Measurements from ENCODE around the gene CNTN4. TPM values are rescaled to one million over a fixed set of nuclear protein-coding genes. Genes with fewer than 3 reads are reported as not detected.

Gene CNTN4
- total and polyA plus RNA-seq, 2 experiments from 2014 or later, result 0.91 to 4.0 TPM

DNA sequence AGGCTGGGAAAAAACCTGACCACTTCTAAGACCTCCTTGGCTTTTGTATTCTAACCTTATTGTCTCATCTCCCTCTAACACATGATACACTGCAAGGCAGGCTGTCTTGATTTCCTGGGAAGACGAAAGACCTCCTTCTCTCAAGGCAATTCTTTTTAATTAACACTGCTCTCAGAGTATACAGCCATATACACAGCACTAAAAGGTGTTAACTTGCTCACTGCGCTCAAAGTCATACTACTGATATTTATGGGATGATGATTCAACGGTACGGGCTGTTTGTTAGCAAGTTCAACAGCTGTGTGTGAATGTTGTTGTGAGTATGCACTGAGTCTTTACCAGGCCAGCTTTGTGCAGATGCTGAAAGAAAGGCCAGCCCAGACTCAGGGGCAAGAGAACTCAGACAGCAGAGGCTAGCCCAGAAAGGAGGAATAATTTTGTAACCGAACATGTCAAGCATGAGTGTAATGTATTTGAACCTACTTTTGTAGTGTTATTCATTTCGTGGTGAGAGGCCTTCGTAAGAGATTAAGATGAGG is 781.6 kb downstream of the CNTN4 start:
- Mint-ChIP-seq H3K9me3 (peaks cover 91% of the 10 kb centered on the region), H3K27ac (no peak overlapping the region), H3K4me3 (no peak overlapping the region), H3K4me1 (no peaks in the 10 kb centered on the region), H3K27me3 (ENCODE audit: insufficient read depth, low read depth, poor library complexity) (no peaks in the 10 kb centered on the region), H3K36me3 (ENCODE audit: low read depth) (peaks cover 26% of the 10 kb centered on the region)
- ATAC-seq (no peak), DNase-seq (ENCODE audit: low spot score) (no peak)
- H3K36me3 ChIP-seq (ENCODE audit: insufficient read depth), result no peaks in the 10 kb centered on the region
- no peaks in the 10 kb centered on the region for H3F3A ChIP-seq (replicated peaks; ENCODE audit: low read depth)
- H3K4me3 ChIP-seq, result no peak overlapping the region
- no peak overlapping the region for H3K27ac ChIP-seq (ENCODE audit: low read depth)
- no peaks in the 10 kb centered on the region for H3K4me1 ChIP-seq (ENCODE audit: insufficient read depth)
- TF ChIP-seq, protein P1, sequence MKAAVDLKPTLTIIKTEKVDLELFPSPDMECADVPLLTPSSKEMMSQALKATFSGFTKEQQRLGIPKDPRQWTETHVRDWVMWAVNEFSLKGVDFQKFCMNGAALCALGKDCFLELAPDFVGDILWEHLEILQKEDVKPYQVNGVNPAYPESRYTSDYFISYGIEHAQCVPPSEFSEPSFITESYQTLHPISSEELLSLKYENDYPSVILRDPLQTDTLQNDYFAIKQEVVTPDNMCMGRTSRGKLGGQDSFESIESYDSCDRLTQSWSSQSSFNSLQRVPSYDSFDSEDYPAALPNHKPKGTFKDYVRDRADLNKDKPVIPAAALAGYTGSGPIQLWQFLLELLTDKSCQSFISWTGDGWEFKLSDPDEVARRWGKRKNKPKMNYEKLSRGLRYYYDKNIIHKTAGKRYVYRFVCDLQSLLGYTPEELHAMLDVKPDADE (IDR thresholded peaks at IDR 0.05), result no peak
- no peak for TF ChIP-seq EZH2phosphoT487 (IDR thresholded peaks at IDR 0.05; ENCODE audit: unreplicated experiment)
- TF ChIP-seq ZNF114 (CRISPR knock-in tag; IDR thresholded peaks at IDR 0.05), result no peak
- TF ChIP-seq POLR2AphosphoS5 (IDR thresholded peaks at IDR 0.05; ENCODE audit: low read depth), result no peak
- TF ChIP-seq JUNB (IDR thresholded peaks at IDR 0.05; ENCODE audit: unreplicated experiment), result no peak
- TF ChIP-seq STAT1 (IDR thresholded peaks at IDR 0.05; ENCODE audit: unreplicated experiment), result no peak
- TF ChIP-seq ZNF331 (CRISPR knock-in tag; IDR thresholded peaks at IDR 0.05; ENCODE audit: low read depth), result no peak
- no peak for TF ChIP-seq NANOG (IDR thresholded peaks at IDR 0.05; ENCODE audit: borderline replicate concordance)
- TF ChIP-seq, protein P2, sequence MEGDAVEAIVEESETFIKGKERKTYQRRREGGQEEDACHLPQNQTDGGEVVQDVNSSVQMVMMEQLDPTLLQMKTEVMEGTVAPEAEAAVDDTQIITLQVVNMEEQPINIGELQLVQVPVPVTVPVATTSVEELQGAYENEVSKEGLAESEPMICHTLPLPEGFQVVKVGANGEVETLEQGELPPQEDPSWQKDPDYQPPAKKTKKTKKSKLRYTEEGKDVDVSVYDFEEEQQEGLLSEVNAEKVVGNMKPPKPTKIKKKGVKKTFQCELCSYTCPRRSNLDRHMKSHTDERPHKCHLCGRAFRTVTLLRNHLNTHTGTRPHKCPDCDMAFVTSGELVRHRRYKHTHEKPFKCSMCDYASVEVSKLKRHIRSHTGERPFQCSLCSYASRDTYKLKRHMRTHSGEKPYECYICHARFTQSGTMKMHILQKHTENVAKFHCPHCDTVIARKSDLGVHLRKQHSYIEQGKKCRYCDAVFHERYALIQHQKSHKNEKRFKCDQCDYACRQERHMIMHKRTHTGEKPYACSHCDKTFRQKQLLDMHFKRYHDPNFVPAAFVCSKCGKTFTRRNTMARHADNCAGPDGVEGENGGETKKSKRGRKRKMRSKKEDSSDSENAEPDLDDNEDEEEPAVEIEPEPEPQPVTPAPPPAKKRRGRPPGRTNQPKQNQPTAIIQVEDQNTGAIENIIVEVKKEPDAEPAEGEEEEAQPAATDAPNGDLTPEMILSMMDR (conservative IDR thresholded peaks at IDR 0.05; ENCODE audit: low read depth in 2 of 2), result no peak
- TF ChIP-seq, protein P3, sequence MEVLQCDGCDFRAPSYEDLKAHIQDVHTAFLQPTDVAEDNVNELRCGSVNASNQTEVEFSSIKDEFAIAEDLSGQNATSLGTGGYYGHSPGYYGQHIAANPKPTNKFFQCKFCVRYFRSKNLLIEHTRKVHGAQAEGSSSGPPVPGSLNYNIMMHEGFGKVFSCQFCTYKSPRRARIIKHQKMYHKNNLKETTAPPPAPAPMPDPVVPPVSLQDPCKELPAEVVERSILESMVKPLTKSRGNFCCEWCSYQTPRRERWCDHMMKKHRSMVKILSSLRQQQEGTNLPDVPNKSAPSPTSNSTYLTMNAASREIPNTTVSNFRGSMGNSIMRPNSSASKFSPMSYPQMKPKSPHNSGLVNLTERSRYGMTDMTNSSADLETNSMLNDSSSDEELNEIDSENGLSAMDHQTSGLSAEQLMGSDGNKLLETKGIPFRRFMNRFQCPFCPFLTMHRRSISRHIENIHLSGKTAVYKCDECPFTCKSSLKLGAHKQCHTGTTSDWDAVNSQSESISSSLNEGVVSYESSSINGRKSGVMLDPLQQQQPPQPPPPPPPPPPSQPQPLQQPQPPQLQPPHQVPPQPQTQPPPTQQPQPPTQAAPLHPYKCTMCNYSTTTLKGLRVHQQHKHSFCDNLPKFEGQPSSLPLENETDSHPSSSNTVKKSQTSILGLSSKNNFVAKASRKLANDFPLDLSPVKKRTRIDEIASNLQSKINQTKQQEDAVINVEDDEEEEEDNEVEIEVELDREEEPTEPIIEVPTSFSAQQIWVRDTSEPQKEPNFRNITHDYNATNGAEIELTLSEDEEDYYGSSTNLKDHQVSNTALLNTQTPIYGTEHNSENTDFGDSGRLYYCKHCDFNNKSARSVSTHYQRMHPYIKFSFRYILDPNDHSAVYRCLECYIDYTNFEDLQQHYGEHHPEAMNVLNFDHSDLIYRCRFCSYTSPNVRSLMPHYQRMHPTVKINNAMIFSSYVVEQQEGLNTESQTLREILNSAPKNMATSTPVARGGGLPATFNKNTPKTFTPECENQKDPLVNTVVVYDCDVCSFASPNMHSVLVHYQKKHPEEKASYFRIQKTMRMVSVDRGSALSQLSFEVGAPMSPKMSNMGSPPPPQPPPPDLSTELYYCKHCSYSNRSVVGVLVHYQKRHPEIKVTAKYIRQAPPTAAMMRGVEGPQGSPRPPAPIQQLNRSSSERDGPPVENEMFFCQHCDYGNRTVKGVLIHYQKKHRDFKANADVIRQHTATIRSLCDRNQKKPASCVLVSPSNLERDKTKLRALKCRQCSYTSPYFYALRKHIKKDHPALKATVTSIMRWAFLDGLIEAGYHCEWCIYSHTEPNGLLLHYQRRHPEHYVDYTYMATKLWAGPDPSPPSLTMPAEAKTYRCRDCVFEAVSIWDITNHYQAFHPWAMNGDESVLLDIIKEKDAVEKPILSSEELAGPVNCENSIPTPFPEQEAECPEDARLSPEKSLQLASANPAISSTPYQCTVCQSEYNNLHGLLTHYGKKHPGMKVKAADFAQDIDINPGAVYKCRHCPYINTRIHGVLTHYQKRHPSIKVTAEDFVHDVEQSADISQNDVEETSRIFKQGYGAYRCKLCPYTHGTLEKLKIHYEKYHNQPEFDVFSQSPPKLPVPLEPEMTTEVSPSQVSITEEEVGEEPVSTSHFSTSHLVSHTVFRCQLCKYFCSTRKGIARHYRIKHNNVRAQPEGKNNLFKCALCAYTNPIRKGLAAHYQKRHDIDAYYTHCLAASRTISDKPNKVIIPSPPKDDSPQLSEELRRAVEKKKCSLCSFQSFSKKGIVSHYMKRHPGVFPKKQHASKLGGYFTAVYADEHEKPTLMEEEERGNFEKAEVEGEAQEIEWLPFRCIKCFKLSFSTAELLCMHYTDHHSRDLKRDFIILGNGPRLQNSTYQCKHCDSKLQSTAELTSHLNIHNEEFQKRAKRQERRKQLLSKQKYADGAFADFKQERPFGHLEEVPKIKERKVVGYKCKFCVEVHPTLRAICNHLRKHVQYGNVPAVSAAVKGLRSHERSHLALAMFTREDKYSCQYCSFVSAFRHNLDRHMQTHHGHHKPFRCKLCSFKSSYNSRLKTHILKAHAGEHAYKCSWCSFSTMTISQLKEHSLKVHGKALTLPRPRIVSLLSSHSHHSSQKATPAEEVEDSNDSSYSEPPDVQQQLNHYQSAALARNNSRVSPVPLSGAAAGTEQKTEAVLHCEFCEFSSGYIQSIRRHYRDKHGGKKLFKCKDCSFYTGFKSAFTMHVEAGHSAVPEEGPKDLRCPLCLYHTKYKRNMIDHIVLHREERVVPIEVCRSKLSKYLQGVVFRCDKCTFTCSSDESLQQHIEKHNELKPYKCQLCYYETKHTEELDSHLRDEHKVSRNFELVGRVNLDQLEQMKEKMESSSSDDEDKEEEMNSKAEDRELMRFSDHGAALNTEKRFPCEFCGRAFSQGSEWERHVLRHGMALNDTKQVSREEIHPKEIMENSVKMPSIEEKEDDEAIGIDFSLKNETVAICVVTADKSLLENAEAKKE (CRISPR knock-in tag; IDR thresholded peaks at IDR 0.05), result no peak
- TF ChIP-seq EZH2 (IDR thresholded peaks at IDR 0.05; ENCODE audit: low read depth, unreplicated experiment), result no peak
- TF ChIP-seq CREB1 (CRISPR knock-in tag; IDR thresholded peaks at IDR 0.05; ENCODE audit: low read depth), result no peak
- TF ChIP-seq REST (IDR thresholded peaks at IDR 0.05; ENCODE audit: unreplicated experiment), result no peak
- H2AFZ ChIP-seq, result no peak overlapping the region; the same call in 1 of the 2 replicates
- H3K79me2 ChIP-seq (replicated peaks; ENCODE audit: insufficient read depth), result no peaks in the 10 kb centered on the region
- no peaks in the 10 kb centered on the region for H3K9me2 ChIP-seq (ENCODE audit: insufficient read depth)
- no peaks in the 10 kb centered on the region for H4K20me1 ChIP-seq (replicated peaks; ENCODE audit: insufficient read depth)
- H3K4me2 ChIP-seq, result no peak overlapping the region
- no peaks in the 10 kb centered on the region for H3K27me3 ChIP-seq (ENCODE audit: insufficient read depth)

Measured in GM23338 (cell line).